ENCODE data around the gene ATP10B.
"Not testable (repeated sequence)": the region's sequence is repeated elsewhere in the genome, so short reads cannot be mapped to it uniquely, and the experiment has no call there.

Gene ATP10B

DNA sequence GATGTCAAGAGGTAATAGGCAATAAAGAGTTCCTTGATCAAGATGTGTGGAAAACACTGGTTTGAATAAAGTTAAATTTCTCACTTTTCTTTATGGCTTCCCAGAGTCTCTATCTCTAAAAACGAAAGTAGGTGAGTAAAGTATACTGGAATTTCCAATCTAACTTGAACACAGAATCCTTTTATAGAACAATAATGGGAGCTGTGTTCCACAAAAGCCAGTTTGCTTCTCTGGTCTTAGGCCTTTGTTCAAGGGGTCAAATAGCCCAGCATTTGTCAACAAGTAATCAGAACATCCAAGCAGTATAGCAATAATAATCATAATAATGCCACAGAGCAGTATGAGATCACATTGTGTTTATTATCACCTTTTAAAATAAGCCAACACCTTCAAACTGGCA is 20.2 kb downstream of the ATP10B start:
- no peak for DNase-seq (ENCODE audit: low read depth in 2 of 2)

DNA sequence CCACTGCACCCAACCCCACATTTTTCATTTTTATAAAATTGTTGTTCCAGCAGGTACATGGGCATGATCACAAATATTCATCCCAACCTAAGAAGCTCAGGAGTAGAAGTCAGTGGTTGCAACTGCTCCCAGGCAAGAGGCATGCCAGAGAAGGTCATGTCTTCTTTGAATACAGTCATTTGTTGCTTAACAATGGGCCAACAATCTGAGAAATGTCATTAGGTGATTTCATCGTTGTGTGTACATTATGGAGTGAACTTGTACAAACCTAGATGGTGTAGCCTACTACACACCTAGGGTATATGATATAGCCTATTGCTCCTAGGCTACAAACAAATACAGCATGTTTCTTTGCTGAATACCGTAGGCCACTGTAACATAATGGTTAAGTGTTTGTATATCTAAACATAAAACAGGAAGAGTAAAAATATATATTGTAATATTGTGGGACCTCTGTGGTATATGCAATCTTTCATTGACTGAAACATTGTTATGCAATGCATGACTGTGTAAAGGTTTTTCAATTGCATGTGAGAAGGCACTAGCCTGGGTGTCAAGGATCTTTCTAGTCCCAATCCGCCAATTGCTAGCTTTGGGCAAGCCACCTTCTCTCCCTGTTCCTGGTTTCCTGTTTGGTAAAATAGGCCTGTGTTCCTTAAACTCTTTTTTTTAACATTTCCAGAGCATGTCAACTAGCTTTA is 27.6 kb downstream of the ATP10B start:
- DNase-seq (ENCODE audit: low read depth in 2 of 2), result no peak

DNA sequence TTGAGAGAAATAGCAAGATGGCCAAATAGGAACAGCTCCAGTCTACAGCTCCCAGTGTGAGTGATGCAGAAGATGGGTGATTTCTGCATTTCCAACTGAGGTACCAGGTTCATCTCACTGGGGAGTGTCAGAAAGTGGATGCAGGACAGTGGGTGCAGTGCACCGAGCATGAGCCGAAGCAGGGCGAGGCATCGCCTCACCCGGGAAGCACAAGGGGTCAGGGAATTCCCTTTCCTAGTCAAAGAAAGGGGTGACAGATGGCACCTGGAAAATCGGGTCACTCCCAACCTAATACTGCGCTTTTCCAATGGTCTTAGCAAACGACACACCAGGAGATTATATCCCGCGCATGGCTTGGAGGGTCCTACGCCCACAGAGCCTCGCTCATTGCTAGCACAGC is 39.0 kb downstream of the ATP10B start:
- DNase-seq (ENCODE audit: low read depth in 2 of 2), result not testable (repeated sequence)

DNA sequence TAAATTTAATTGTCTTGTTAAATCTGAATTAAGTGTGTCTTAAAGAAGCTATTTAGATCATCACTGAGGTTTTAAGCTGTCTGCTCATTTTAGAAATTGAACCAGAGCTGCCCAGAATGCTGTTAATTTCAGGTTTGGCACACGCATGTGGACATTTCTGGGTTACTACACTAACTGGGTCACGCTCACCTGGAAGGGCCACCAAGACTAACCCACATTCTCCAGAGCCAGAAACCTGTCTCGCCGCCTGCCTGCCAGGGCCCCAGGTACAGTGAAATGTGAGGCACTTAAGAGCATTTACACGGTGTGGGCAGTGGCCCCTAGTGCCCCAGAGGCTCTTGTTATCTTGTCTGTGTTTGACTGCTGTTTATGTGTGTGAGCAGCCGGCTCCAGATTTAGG is 46.6 kb downstream of the ATP10B start:
- DNase-seq (ENCODE audit: low read depth in 2 of 2), result no peak

DNA sequence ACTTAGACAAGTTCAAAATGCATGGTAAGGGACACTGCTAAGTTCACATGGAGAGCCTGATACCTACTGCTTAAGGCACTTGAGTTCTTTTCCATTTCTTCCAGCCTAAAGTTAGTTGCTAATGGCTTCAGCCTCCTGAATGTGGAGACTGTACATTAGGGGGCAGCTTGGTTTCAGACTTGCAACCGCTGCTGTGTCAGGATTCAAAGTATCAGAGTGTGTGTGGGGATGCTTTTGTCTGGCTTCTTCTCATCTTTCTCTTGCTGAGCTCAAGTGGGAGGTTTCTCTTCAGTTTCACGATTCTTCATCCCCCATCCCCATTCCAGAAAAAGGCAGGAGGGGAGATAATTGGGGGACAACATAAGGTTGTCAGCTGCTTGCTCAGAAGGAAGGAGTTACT is 49.4 kb downstream of the ATP10B start:
- no peak for DNase-seq (ENCODE audit: low read depth in 2 of 2)

DNA sequence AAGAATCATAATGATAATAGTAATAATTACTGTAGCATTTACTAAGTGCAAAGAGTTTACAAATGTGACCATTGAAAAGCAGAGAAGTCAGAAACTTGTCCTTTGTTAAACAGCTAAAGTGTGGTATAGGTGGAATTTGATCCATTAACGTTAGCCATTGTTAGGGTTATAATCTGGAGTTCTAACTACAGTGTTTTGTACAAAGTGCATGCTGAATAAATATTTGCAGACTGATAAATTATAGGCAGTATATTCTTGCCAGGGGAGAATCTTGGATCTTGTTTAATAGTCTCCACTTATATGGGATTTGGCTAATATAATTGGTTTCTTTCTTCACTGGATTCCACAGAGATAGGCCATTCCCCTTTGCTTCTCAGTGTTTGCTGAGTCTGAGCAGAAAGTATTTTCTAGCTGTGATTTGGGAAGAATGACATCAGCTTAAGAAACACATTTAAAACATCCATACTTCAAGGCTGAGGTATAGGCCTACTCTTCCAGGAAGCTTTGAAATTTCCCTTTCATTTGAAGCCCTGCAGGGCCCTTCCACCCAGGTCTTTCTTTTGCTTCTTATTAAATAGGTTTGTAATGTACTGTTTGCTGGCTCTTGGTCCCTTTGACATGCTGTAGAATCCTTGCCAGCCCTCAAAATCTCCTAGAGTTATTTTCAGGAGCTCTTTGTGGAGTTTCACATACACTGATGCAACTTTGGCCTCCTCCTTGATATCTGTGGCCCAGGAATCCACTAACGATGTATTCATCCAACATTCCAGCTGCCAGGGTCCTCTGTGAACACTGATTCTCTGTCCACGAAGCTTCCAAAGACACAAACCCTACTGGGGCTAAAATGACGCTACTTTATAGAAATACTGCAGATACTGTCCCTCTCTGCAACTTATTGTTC is 51.4 kb downstream of the ATP10B start:
- no peak for DNase-seq (ENCODE audit: low read depth in 2 of 2)

DNA sequence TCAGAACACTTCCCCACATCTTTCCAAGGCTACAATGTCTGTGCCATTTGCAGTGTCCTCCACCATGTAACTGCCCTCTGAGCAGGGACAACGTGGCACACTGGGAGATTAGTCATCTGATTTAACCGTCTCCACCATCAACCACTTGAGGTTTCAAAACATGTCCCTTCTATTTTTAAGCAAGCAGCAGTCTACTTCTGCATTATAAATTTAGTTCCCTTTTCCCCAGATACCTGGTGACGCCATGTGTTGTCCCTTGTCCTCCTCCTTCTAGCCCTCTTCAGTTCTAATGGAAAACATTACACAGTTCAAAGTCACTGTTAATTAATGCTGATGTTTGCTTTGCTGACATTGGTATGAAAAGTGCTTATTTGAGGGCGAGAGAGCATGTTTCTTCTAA is 52.8 kb downstream of the ATP10B start:
- DNase-seq (ENCODE audit: low read depth in 2 of 2), result no peak

DNA sequence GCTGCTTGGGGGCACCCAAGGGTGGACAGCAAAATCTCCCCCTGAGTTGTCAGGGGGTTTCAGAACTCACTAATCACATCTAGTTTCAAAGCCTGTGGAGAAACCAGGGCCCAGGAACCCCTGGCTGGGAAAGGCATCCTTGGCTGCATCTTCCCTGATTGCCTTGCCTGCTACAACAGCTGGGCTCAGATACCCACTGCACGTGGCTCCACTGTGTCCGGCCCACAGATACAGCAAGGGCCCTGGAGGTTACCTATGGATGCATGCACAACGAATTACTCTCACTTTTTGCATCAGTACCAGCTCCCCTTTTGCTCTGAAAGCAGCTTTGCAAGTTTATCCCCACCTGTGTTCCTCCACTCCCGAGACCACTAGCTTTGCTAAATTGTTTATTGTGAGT is 55.0 kb downstream of the ATP10B start:
- DNase-seq (ENCODE audit: low read depth in 2 of 2), result no peak

DNA sequence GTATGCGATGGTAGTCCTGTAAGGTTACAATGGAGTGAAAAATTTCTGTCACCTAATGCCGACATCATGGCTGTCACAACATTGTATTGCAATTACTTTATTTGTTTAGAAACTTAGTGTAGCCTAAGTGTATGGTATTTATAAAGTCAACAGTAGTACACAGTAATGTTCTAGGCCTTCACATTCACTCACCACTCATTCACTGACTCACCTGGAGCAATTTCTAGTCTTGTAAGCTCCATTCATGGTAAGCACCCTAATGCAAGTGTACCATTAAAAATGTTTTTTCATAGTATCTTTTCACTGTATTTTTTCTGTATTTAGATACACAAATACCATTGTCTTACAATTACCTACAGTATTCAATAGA is 58.5 kb downstream of the ATP10B start:
- no peak for DNase-seq (ENCODE audit: low read depth in 2 of 2)

DNA sequence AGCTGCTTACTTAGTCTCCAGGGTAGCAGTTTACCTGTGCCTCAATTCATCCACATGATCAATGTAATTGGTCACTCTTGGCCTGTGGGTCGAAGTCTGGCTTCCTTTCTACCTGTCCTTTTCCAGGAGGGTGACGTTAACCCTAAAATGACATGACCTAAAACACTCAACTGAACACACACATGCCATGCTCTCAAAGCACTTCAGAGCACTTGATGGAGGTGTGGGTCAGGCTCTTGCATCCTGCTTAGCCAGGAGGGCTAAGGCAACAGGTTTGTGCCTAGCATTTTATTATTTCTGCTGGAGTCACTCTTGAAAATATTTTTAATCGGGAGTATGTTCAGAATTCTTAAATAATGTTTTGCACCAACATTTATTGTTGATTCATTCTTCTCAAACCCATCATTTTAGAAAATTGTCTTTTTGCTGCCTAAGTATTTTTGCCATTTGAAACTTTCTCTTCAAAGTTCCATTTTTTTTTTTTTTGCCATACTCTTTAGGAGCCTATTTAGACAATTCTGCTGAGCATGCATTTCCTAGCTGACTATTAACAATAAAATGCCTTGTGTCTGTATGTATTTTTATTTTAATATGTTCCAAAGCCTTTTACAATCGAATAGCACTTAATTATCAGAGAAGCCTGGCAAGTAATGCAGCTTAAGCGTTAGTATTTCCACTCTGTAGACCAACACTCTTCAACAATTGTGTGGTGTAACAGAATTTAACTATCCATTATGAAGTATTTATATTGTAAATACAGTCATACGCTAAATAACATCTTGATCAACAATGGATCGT is 59.1 kb downstream of the ATP10B start:
- no peak for DNase-seq (ENCODE audit: low read depth in 2 of 2)

DNA sequence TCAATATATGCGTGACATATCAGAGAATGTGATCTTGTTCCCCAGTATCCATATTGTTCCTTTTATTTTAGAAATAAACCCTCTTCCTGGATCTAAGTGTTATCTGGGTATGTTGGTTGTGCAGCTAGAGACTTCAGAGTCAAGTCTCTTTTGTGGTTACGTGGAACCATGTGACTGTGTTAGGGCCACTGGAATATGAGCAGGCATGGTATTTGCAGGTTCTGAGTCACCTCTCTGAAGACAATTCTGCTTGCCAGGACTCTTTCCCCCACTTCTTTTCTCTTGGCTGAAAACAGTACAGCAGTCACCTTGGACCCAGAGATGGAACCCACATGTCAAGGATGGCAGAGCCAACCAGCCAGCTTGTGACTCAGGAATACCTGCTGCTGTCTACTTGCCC is 59.7 kb downstream of the ATP10B start:
- DNase-seq (ENCODE audit: low read depth in 2 of 2), result no peak

DNA sequence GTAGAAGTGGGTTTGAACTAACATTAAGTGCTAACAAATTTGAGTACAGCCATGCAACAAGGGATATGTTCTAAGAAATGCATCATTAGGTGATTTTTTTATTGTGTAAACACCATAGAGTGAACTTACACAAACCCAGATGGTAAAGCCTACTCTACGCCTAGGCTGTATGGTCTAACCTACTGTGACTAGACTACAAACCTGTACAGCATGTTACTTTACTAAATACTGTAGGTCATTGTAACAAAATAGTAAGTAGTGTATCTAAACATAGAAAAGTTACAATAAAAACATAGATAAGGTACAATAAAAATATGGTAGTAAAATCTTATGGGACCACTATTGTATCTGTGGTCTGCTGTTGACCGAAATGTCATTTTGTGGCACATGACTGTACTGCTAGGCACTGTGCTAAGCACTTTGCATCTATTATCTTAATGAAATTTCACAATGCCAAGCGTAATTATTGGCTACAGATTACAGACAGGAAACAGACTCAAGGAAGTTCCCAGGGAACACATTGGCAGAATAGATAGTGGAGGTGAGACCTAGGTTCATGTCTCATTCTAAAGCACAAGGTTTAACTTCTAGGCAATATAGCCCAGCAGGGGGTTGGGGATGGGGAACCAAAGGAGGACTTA is 62.7 kb downstream of the ATP10B start:
- DNase-seq (ENCODE audit: low read depth in 2 of 2), result no peak

DNA sequence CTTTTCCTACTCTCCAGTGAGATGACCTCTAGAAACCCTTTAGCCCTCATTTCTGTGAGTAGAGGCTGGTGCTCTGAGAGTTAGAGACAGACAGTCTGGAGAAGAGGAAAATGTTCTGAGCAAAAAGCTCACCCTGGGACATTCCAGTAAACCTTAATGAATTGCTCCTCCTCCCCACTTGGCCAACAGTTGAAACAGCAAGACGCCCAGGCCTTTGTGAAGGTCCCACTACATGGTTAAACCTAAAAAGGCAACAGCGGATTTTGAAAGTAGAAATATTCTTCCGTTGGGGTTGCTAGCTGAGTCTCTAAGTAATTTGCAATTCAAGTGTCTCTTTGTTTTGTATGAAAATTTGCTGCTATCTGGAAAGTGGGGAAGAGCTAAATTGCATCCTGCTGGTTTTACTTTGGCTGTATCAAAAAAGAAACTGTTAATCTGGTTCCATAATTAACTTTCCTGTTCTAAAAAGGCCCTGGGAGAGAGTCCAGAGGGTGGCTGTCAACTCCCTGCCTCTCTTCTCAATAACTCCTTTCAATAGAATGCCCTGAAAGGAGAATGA is 63.8 kb downstream of the ATP10B start:
- DNase-seq (ENCODE audit: low read depth in 2 of 2), result no peak

DNA sequence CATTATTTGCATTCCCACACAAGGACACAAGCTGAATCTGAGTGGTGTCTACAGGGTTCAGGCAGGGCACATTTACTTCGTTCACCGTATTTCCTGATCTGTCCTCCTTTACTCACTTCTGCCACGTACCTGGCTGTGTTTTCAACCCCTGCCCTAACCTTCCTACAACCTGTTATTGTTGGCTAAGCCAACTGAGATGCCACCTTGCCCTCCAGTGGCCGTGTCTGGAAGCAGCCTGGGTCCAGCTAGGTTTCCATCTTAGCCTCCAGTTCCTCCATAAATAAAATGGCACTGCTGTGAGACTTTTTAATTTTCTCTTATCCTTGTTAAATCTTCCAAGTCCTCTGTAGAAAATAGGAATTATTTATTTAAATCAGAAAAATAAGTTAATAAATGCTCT is 64.8 kb downstream of the ATP10B start:
- no peak for DNase-seq (ENCODE audit: low read depth in 2 of 2)

DNA sequence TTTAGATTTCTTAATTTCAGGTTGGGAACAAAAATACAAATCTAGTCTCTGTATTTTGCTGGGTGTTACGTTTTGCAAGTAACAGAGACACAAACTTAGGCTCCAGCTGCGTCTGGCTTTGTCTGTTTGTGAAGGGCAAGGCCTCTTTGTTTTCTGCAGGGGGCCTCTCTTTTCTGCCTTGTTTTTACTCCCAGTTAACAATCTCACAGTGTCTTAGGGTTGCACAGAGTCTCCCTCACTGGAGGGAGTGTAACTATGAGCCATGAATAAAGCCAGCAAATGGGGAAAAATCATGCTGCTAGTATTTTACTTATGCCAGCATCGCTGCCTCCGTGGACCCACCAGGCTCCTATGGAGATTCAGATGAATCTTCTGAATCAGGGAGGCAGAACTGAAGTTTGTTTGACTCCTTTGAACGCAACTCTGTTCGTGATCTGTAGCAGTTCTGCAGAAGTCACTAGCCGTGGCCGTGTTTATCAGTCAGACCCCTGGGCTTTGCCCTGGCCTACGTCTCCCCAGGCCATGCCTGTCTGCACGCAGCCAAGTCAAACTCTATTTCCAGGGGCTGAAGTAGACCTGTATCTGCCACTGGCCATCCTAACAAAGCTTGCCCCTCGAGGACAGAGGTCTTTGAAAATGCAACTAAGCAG is 77.2 kb downstream of the ATP10B start:
- DNase-seq (ENCODE audit: low read depth in 2 of 2), result no peak

DNA sequence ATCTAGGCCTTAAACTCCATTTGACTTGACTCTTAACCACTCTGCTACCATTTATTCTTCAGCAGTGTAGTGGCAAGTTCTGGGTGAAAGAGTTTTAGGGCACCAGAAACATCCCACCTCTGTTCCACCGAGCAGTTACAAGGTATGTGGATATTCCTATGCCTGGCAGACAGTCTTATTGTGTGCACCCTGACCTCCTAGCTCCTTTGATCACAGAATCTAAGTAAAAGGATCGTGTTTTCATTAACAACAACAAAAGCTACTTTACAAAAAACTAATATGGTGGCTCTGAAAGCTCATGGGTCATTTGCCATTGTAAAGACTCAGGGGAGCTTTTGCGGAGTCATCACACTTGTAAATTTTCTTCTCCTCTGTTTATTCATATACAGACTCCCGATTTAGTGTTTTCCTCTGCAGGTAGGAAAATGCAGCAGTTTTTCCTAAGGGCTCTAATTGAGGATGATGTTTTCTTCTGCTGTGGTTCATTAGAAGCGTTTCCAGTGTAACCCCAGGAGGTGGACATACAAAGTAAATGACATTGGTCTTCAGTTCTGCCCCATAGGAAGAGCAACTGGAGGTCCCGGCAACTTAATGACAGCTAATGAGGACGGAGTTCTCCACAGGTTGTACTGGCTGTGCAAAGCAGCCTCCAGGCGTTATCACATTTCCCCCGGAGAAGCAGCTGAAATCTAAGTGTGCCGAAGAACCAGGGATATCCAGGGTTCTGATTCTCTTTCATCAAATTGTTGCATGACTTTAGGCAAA is 78.2 kb downstream of the ATP10B start:
- no peak for DNase-seq (ENCODE audit: low read depth in 2 of 2)

DNA sequence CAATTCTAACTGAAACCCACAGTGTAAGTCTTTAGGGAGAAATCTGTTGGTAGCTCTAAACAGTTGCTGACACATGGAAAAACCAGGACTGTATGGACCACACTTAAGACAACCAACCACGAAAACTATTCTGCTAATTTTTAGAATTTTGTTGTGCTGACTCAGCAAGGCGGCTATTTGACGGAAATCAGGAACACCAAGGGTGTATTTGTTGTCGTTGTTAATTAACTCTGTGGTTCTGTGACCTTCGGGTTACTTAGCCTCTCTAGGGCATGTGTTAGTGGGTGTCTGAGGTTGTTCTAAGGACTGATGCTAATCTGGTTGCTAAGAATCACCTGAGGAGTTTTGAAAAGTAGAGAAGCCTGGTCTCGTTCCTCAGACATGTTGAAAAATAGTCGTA is 79.2 kb downstream of the ATP10B start:
- DNase-seq (ENCODE audit: low read depth in 2 of 2), result no peak

DNA sequence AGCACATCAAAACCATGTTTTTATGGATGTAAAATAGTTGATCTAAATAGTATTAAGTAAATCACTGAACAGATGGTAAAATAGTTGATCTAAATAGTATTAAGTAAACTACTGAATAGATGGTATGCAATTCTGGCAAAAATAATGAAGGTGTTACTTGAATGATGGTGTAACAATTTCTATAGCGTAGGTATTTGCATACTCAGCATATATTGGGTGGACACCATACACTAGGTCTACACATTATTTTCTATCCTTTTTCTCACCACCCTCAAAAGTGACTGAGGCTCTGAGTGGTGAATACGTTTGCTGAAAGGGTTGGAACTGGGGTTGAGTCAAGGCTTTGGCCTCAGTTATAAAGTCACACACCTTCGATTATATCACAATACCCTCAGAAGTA is 81.3 kb downstream of the ATP10B start:
- no peak for DNase-seq (ENCODE audit: low read depth in 2 of 2)

DNA sequence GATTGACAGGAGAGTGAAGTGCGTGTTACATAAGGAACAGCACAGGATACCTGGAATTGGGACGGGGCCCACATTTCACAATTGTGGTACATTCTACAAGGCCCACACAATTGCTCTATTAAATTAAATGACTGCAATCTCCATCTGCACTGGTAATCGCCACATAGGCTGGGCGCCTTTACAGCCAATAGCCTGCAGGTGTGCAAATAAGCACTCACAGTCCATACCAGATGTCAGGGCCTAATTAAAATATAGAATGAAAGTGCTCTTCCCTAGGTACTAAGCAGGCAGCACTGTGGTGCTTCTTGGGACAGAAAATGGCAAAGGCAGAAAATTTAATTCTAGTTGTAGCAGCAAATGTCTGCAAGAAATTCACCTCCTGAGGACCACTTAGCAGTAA is 82.7 kb downstream of the ATP10B start:
- DNase-seq (ENCODE audit: low read depth in 2 of 2), result no peak

DNA sequence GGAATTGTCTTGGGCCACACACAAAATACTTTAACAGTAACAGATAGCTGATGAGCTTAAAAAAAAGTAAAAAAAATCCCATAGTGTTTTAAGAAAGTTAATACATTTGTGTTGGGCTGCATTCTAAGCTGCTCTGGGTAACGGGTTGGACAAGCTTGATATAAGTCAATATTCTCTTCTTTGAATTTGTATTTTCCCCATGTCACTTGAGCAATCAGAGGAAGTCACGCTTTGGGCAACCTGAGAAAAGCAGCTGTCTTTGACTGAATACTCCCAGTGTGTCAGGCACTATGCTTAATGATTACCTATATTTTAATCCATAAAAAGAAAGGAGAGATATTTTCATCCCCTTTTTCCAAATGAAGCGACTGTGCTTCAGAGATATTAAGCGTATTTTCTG is 84.9 kb downstream of the ATP10B start:
- no peak for DNase-seq (ENCODE audit: low read depth in 2 of 2)

DNA sequence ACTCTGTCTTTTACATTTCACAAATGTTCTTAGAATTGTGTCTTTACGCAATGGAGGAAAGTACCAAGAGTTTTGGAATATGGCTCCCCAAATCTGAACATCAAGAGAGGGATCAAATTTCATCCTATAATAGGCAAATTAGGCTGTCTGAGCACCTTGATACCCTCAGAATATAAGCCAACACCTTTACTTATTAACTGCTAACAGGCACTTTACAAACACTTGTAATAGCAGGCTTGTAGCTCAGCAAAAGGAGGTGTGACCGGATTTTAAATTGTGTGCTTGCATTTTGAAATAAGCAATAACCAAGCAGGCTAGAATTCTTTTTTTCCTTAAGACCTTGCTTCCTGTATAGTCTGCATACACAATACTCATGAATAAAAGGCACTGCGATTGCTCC is 92.0 kb downstream of the ATP10B start:
- no peak for DNase-seq (ENCODE audit: low read depth in 2 of 2)
